Colonic mucosa (tissue), 4 donors: ENCODE data around the gene TRAP1. TPM values are rescaled to one million over a fixed set of nuclear protein-coding genes. Genes with fewer than 3 reads are reported as not detected.
A peak's percentile ranks its signal among the peaks of the same experiment; 100 is the strongest.
"Not testable (repeated sequence)": the region's sequence is repeated elsewhere in the genome, so short reads cannot be mapped to it uniquely, and the experiment has no call there.

Experiments used
- DNase-seq: peaks from one replicate; pipeline ENCODE4 v3.0.0-alpha.2; 2020
- H3K27ac ChIP-seq: fragments of 200-600 bp; one replicate; pipeline ENCODE4 v1.8.0; 2021
- H3K27me3 ChIP-seq: fragments of 200-600 bp; one replicate; pipeline ENCODE4 v1.8.0; 2021
- H3K36me3 ChIP-seq: fragments of 200-600 bp; one replicate; pipeline ENCODE4 v1.8.0; 2021
- H3K4me1 ChIP-seq: fragments of 200-600 bp; one replicate; pipeline ENCODE4 v1.8.0; 2021; ENCODE audit warnings: mild to moderate bottlenecking
- H3K4me3 ChIP-seq: fragments of 200-600 bp; one replicate; pipeline ENCODE4 v1.8.0; 2021
- H3K9ac ChIP-seq, 2 donors: one replicate each; pipeline ENCODE4 v1.7.0; 2013; ENCODE audit warnings: control low read depth in 2 of 2, low read depth in 2 of 2, low read length in 2 of 2
- H3K9me3 ChIP-seq: fragments of 200-600 bp; one replicate; pipeline ENCODE4 v1.8.0; 2021
- intact Hi-C: fragments of 100-400 bp; cut with DNase I; formaldehyde crosslinking; loops from one replicate; pipeline ENCODE4 v1.14.1; 2022
- total RNA-seq, 2 donors: library from RNA; stranded (reverse); fragmentation: NEBNext Ultra II Directional in 1 of 2; extraction: Animal tissue kit (Norgen Biotek cat#: 25700) in 1 of 2; gene quantifications; one replicate each; pipeline ENCODE4 v1.2.1, GENCODE V29; 2021
- TF ChIP-seq, protein P1 (sequence below): fragments of 200-600 bp; IDR thresholded peaks from one replicate; pipeline ENCODE4 v1.8.0; 2022; ENCODE audit warnings: antibody characterized with exemption, mild to moderate bottlenecking
- donor health status: healthy.
- donor health status: DM: no; HTN: no; CAD: no.
- donor health status: DM: no; HTN: no; CAD: no.

Gene TRAP1
- total RNA-seq, 2 donors from 2014 or later, result 75.0 to 165 TPM

- Histone ChIP-seq H3K4me3 (peak within 1 kb of the TSS; percentile 100), H3K9ac (peak within 1 kb of the TSS; percentile 85 to 92), H3K27me3 (no peaks in the 10 kb centered on the region), H3K9me3 (no peaks in the 10 kb centered on the region), H3K4me1 (no peaks in the 10 kb centered on the region), H3K36me3 (no peaks in the 10 kb centered on the region), H3K27ac (peak within 1 kb of the TSS; percentile 80)
- TF ChIP-seq, protein P1, sequence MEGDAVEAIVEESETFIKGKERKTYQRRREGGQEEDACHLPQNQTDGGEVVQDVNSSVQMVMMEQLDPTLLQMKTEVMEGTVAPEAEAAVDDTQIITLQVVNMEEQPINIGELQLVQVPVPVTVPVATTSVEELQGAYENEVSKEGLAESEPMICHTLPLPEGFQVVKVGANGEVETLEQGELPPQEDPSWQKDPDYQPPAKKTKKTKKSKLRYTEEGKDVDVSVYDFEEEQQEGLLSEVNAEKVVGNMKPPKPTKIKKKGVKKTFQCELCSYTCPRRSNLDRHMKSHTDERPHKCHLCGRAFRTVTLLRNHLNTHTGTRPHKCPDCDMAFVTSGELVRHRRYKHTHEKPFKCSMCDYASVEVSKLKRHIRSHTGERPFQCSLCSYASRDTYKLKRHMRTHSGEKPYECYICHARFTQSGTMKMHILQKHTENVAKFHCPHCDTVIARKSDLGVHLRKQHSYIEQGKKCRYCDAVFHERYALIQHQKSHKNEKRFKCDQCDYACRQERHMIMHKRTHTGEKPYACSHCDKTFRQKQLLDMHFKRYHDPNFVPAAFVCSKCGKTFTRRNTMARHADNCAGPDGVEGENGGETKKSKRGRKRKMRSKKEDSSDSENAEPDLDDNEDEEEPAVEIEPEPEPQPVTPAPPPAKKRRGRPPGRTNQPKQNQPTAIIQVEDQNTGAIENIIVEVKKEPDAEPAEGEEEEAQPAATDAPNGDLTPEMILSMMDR, result no peak
- peak; percentile 89 for DNase-seq
- intact Hi-C loops, result no loop called here
Observed at GRCh38 chr16:3611146-3611975, 106.0 kb downstream of the TRAP1 start, which contains the start of gene SLX4. Gene SLX4, minus strand, starts transcription at chr16:3611606. Its CDS starts 2,642 bp downstream, at chr16:3608964.

DNA sequence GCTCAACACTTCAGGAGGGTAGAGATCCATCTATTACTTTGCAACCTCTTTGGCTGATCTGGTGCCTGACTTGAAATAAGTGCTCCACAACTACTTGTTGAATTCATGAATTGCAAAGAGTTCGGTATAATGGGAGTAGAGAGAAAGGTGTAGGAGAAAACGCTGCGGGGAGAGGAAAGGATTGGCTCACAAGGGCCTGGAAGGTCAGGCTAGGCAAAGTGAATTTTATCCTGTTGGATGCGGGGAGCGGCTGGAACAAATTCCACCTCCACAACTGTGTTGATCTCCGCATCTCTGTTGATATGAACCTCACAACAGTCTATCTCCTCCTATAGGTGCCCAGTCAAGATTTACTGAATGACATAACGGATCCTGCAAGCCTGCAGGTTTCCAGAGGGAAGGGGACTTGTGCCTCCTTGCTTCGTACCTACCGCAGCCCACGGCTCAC lies 106.6 kb downstream of the TRAP1 start:
- Histone ChIP-seq H3K9me3 (no peaks in the 10 kb centered on the region), H3K4me1 (no peaks in the 10 kb centered on the region), H3K4me3 (peak overlapping the region; percentile 100), H3K9ac (peak overlapping the region; percentile 85 to 89), H3K27ac (no peak overlapping the region), H3K27me3 (no peaks in the 10 kb centered on the region), H3K36me3 (no peaks in the 10 kb centered on the region)
- no peak for DNase-seq
- intact Hi-C loops, result no loop called here
- TF ChIP-seq, protein P1, result no peak

GRCh38 chr16:3609895-3610697 lies 107.2 kb downstream of the TRAP1 start:
- Histone ChIP-seq H3K4me3 (peak overlapping the region; percentile 100), H3K9ac (peak overlapping the region in 1 of 2 donors; percentile 89)
- TF ChIP-seq, protein P1, result no peak

GRCh38 chr16:3608976-3609375 lies 108.3 kb downstream of the TRAP1 start:
- H3K4me1 ChIP-seq, H3K27ac ChIP-seq, DNase-seq, intact Hi-C loops, H3K4me3 ChIP-seq, H3K27me3 ChIP-seq, H3K9ac ChIP-seq, H3K36me3 ChIP-seq, H3K9me3 ChIP-seq: not testable (repeated sequence)

More at GRCh38 chr16:3609895-3610697, 107.2 kb downstream of the TRAP1 start:
- Histone ChIP-seq H3K27ac (no peak overlapping the region), H3K27me3 (no peaks in the 10 kb centered on the region), H3K4me1 (no peaks in the 10 kb centered on the region), H3K9me3 (no peaks in the 10 kb centered on the region), H3K36me3 (no peaks in the 10 kb centered on the region)
- DNase-seq, result no peak
- intact Hi-C loops, result no loop called here

- TF ChIP-seq, protein P1, result no peak
- Histone ChIP-seq H3K4me3 (no peak overlapping the region), H3K27me3 (no peaks in the 10 kb centered on the region), H3K36me3 (no peaks in the 10 kb centered on the region), H3K9ac (no peak overlapping the region), H3K27ac (no peak overlapping the region), H3K4me1 (no peaks in the 10 kb centered on the region), H3K9me3 (no peaks in the 10 kb centered on the region)
- intact Hi-C loops, result no loop called here
- no peak for DNase-seq
Observed at GRCh38 chr16:3608069-3608468, 109.3 kb downstream of the TRAP1 start.

Other genes with a start within 250 kb of the TRAP1 start
- not detected for gene C16orf90, start 222.0 kb downstream of the TRAP1 start, total RNA-seq
- gene CLUAP1, start 216.5 kb downstream of the TRAP1 start, total RNA-seq, result 10 to 100 TPM in 1 of 2 donors, 1 to 10 TPM in 1; 7.9 to 10.8 TPM
- 1 to 10 TPM in 1 of 2 donors, under 1 TPM in 1; 0.93 to 2.0 TPM for gene NLRC3, start 140.1 kb downstream of the TRAP1 start, total RNA-seq
- gene SLX4, start 105.9 kb downstream of the TRAP1 start, total RNA-seq, result 1 to 10 TPM; 3.5 to 6.3 TPM
- gene DNASE1, start 62.8 kb downstream of the TRAP1 start, total RNA-seq, result 10 to 100 TPM; 10.4 to 22.2 TPM
- 10 to 100 TPM; 42.0 to 45.2 TPM for gene CREBBP, start 163.2 kb upstream of the TRAP1 start, total RNA-seq